Dendritic cell treated with granulocyte-macrophage colony-stimulating factor and Interleukin-4, amounts not matched to agents 40 ng/mL and 50 ng/mL, for 4 days (primary cell): Measurements from ENCODE around the gene SLC6A13.
"Not testable (repeated sequence)": the region's sequence is repeated elsewhere in the genome, so short reads cannot be mapped to it uniquely, and the experiment has no call there.

Experiments used
- H3K27ac Mint-ChIP-seq: one replicate; pipeline ENCODE4 v1.8.0; 2022; ENCODE audit warnings: mild to moderate bottlenecking, mixed read lengths
- H3K27me3 Mint-ChIP-seq: one replicate; pipeline ENCODE4 v1.8.0; 2022; ENCODE audit warnings: mild to moderate bottlenecking, mixed read lengths
- H3K36me3 Mint-ChIP-seq: one replicate; pipeline ENCODE4 v1.8.0; 2022; ENCODE audit warnings: low read depth, mixed read lengths
- H3K4me1 Mint-ChIP-seq: one replicate; pipeline ENCODE4 v1.8.0; 2022; ENCODE audit warnings: low read depth, mixed read lengths
- H3K4me3 Mint-ChIP-seq: one replicate; pipeline ENCODE4 v1.8.0; 2022; ENCODE audit warnings: mild to moderate bottlenecking, moderate library complexity, mixed read lengths
- H3K9me3 Mint-ChIP-seq: one replicate; pipeline ENCODE4 v1.8.0; 2022; ENCODE audit warnings: mixed read lengths
- intact Hi-C: fragments of 100-400 bp; cut with micrococcal nuclease; formaldehyde crosslinking; loops from one replicate; pipeline ENCODE4 v1.15.0; 2022

SLC6A13 gene

GRCh38 chr12:201361-201760 is 61.3 kb downstream of the SLC6A13 start:
- no peak overlapping the region for H3K27ac Mint-ChIP-seq
- peaks cover 16% of the 10 kb centered on the region for H3K36me3 Mint-ChIP-seq
- peaks cover 53% of the 10 kb centered on the region for H3K27me3 Mint-ChIP-seq
- H3K4me3 Mint-ChIP-seq = no peak overlapping the region
- H3K4me1 Mint-ChIP-seq = peaks cover 6% of the 10 kb centered on the region
- intact Hi-C loops = no loop called here
- H3K9me3 Mint-ChIP-seq = no peaks in the 10 kb centered on the region

GRCh38 chr12:198705-199104 is 63.9 kb downstream of the SLC6A13 start:
- H3K9me3 Mint-ChIP-seq = no peaks in the 10 kb centered on the region
- intact Hi-C loops = no loop called here

DNA sequence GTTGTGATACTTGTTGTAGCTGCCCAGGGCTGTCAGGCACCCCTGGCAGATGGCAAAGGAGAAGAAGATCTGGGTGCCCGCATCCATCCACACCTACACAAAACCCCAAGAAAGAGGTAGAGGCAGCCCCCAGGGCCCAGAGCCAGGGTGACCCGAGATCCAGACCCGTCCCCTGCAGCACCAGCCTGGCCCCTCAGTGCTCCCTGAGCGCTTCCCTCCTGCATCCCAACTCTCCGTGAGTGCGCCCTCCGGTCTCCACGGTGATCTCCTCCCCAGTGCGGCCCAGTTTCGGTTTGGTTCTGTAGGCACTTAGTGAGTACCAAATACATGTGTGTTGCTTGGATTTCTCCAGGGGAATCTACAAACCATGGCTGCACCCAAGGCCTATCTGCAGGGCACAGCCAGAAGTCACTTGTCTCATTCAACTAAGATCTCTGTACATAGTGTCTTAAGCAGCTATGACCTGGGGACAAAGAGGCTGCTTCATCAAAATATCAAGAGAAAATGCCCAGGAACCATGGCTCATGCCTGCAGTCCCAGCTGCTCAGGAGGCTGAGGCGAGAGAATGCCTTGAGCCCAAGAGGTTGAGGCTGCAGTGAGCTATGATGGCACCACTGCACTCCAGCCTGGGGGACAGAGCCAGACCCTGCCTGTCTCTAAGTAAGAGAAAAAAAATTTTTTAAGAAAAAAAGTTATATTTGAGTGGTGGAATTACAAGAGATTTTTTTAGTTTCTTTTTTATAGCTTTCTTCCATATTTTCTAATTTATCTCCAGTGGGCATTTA is 64.5 kb downstream of the SLC6A13 start:
- Mint-ChIP-seq H3K36me3 (peaks cover 16% of the 10 kb centered on the region), H3K27me3 (peaks cover 37% of the 10 kb centered on the region), H3K27ac (no peak overlapping the region), H3K9me3 (no peaks in the 10 kb centered on the region), H3K4me3 (no peak overlapping the region), H3K4me1 (peaks cover 6% of the 10 kb centered on the region)
- intact Hi-C loops = no loop called here

More at GRCh38 chr12:198705-199104, 63.9 kb downstream of the SLC6A13 start:
- Mint-ChIP-seq H3K27ac (no peak overlapping the region), H3K4me1 (peaks cover 6% of the 10 kb centered on the region), H3K36me3 (peaks cover 16% of the 10 kb centered on the region), H3K4me3 (no peak overlapping the region), H3K27me3 (peaks cover 40% of the 10 kb centered on the region)

DNA sequence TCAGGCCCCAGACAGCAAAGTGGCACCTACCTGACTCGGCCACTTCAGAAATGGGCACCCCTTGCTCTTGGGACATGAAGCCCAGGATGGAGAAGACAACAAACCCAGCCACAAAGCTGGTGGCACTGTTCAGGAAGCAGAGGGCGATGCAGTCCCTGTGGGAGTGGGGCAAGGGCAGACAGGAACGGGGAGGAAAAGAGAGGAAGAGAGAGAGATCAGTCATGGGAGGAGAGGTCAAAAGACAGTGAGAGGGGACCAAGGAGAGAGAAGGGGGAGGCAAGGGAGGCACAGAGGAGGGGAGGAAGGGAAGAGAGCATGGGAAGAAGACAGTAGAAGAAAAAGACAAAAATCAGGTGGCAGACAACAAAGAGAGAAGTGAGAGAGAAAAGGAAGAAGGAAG is 65.3 kb downstream of the SLC6A13 start:
- no peaks in the 10 kb centered on the region for H3K9me3 Mint-ChIP-seq

DNA sequence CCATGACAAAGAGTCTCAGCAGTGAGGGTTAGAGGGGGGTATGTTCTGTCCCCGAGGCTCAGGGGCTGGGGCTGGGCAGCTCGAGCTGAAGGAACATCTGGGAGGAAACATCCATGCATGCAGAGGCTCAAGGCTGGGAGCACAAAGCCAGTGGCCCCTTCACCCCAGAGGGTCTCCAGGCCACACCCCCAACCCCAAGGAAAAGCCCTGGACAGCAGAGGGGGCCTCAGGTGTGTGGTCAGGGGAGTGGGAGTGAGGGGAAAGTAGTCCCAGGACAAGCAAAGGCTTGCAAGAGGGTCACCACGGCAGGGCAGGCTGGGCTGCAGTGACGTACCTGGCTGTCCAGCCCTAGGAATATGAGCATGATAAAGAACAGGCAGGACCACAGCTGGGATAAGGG is 66.2 kb downstream of the SLC6A13 start:
- no peak overlapping the region for H3K4me3 Mint-ChIP-seq
- H3K4me1 Mint-ChIP-seq = peaks cover 6% of the 10 kb centered on the region
- H3K36me3 Mint-ChIP-seq = peaks cover 5% of the 10 kb centered on the region
- no peaks in the 10 kb centered on the region for H3K9me3 Mint-ChIP-seq
- no peak overlapping the region for H3K27ac Mint-ChIP-seq
- peaks cover 24% of the 10 kb centered on the region for H3K27me3 Mint-ChIP-seq
- intact Hi-C loops = no loop called here

More for the DNA sequence above, 65.3 kb downstream of the SLC6A13 start:
- Mint-ChIP-seq H3K4me1 (peaks cover 6% of the 10 kb centered on the region), H3K36me3 (peaks cover 9% of the 10 kb centered on the region), H3K4me3 (no peak overlapping the region), H3K27me3 (peaks cover 32% of the 10 kb centered on the region), H3K27ac (no peak overlapping the region)
- intact Hi-C loops = no loop called here

GRCh38 chr12:195951-196350 is 66.7 kb downstream of the SLC6A13 start:
- no peaks in the 10 kb centered on the region for H3K9me3 Mint-ChIP-seq
- H3K4me3 Mint-ChIP-seq = no peak overlapping the region
- H3K27ac Mint-ChIP-seq = no peak overlapping the region
- H3K27me3 Mint-ChIP-seq = peaks cover 22% of the 10 kb centered on the region
- intact Hi-C loops = no loop called here
- H3K4me1 Mint-ChIP-seq = peaks cover 6% of the 10 kb centered on the region
- peaks cover 2% of the 10 kb centered on the region for H3K36me3 Mint-ChIP-seq

DNA sequence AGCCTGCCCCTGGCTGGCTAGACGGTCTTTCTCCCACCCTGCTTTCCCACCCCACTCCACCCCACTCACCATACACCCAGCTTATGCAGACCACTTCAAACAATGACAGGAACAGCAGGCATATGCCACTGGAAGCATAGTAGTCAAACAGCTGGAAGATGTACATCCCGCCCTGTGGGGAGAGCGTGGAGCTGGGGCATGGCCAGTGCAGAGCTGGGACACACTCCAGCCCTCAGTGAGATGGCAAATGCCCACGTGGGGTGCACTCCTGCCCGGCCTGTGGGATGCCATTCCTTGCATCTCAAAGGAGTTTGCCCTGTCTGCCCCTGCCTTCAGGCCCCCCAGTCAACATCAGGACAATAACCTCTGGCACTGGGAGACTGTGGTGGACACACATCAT is 67.5 kb downstream of the SLC6A13 start:
- Mint-ChIP-seq H3K9me3 (no peaks in the 10 kb centered on the region), H3K4me3 (no peak overlapping the region), H3K27me3 (peaks cover 19% of the 10 kb centered on the region), H3K36me3 (no peaks in the 10 kb centered on the region), H3K4me1 (peaks cover 6% of the 10 kb centered on the region), H3K27ac (no peak overlapping the region)
- intact Hi-C loops = no loop called here

DNA sequence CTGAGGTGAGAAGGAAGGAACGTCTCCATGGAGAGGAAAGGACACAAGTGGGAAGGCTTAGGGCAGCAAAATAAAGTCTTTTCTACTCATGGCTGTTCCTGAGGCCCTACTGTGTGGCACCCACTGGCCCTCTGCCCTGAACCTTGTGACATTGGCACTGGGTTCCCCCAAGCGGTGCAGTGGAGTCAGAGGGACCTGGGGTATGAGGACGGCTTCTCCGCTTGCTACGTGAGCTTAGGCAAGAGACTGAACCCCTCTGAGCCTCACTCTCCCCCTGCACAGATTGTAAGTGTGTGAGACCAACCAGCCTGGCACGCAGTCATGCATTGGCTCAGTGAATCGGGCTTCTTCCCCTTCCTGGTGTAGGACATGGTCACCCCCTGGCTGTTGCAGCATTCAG is 68.4 kb downstream of the SLC6A13 start:
- intact Hi-C loops = no loop called here
- Mint-ChIP-seq H3K9me3 (no peaks in the 10 kb centered on the region), H3K4me1 (peaks cover 8% of the 10 kb centered on the region)

DNA sequence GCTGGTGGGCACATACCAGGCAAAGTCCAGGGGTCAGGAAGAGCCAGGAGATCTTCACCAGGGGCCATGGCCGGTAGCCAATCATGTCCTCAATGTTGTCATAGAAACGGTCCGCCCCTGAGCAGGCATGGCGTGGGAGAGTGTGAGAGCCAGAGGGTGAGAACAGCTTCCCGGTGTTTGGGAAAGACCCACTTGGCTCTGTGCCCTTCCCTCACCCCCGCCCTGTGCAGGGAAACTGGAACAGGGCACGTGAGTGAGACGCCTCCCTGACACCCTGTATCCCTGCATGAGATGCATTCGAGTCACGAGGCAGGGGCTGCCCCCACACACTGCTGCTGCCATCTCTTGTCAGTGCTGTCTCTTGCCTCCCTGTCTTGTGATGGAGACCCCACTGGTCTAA is 69.4 kb downstream of the SLC6A13 start:
- intact Hi-C loops = no loop called here
- H3K36me3 Mint-ChIP-seq = no peaks in the 10 kb centered on the region
- peaks cover 16% of the 10 kb centered on the region for H3K4me1 Mint-ChIP-seq
- no peaks in the 10 kb centered on the region for H3K9me3 Mint-ChIP-seq
- H3K27ac Mint-ChIP-seq = no peak overlapping the region
- H3K27me3 Mint-ChIP-seq = peaks cover 32% of the 10 kb centered on the region
- H3K4me3 Mint-ChIP-seq = no peak overlapping the region

More for the DNA sequence above, 68.4 kb downstream of the SLC6A13 start:
- H3K4me3 Mint-ChIP-seq = no peak overlapping the region
- H3K36me3 Mint-ChIP-seq = no peaks in the 10 kb centered on the region
- H3K27me3 Mint-ChIP-seq = peaks cover 27% of the 10 kb centered on the region
- H3K27ac Mint-ChIP-seq = no peak overlapping the region

DNA sequence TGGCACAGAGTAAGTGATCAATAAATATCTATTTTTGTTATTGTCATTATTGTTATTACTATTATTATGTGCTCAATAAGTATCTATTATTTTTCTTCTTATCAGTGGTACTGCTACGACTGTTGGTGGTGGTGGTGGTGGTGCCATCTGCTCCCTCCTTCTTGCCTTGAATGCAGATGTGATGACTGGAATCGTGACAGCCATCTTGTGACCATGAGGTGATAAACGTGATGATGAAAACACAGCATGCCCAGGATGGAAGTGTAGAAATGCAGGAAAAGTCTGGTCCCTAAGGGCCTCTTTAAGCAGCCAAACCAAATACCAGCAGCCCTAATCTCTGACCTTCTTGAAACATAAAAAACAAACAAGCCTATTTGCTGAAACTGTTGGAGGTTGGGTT is 71.1 kb downstream of the SLC6A13 start:
- H3K4me3 Mint-ChIP-seq = no peak overlapping the region
- H3K9me3 Mint-ChIP-seq = no peaks in the 10 kb centered on the region
- no peaks in the 10 kb centered on the region for H3K36me3 Mint-ChIP-seq
- peaks cover 39% of the 10 kb centered on the region for H3K27me3 Mint-ChIP-seq
- peaks cover 10% of the 10 kb centered on the region for H3K4me1 Mint-ChIP-seq
- intact Hi-C loops = no loop called here
- H3K27ac Mint-ChIP-seq = no peak overlapping the region

- no peak overlapping the region for H3K4me3 Mint-ChIP-seq
- H3K4me1 Mint-ChIP-seq = peaks cover 10% of the 10 kb centered on the region
- no peak overlapping the region for H3K27ac Mint-ChIP-seq
- peaks cover 42% of the 10 kb centered on the region for H3K27me3 Mint-ChIP-seq
- intact Hi-C loops = no loop called here
- no peaks in the 10 kb centered on the region for H3K9me3 Mint-ChIP-seq
- no peaks in the 10 kb centered on the region for H3K36me3 Mint-ChIP-seq
Observed at GRCh38 chr12:190881-191280, 71.8 kb downstream of the SLC6A13 start.

DNA sequence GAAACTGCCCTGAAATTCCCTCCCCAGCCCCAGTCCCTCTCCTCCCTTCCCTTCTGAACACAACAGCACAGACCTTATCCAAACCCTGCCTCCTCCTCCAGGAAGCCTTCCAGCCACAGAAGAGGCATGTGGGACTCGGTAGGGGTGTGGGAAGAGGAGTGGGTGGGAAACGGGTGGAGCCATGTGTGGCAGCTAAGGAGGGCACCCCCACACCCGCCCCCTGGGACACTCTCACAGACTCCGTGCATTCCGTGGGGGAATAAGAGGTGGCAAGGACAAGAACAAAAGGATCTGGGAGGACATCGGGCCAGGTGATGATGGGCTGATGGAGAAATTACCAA is 73.0 kb downstream of the SLC6A13 start:
- Mint-ChIP-seq H3K36me3 (no peaks in the 10 kb centered on the region), H3K4me1 (peaks cover 17% of the 10 kb centered on the region), H3K4me3 (no peak overlapping the region), H3K9me3 (no peaks in the 10 kb centered on the region), H3K27me3 (peaks cover 50% of the 10 kb centered on the region), H3K27ac (no peak overlapping the region)
- intact Hi-C loops = no loop called here

GRCh38 chr12:188910-189621 is 73.6 kb downstream of the SLC6A13 start:
- H3K27ac Mint-ChIP-seq = no peak overlapping the region
- H3K9me3 Mint-ChIP-seq = no peaks in the 10 kb centered on the region
- peak overlapping the region; percentile 76 for H3K4me3 Mint-ChIP-seq
- peaks cover 17% of the 10 kb centered on the region for H3K4me1 Mint-ChIP-seq
- peaks cover 50% of the 10 kb centered on the region for H3K27me3 Mint-ChIP-seq
- no peaks in the 10 kb centered on the region for H3K36me3 Mint-ChIP-seq
- intact Hi-C loops = no loop called here

- H3K36me3 Mint-ChIP-seq, intact Hi-C loops, H3K27ac Mint-ChIP-seq, H3K9me3 Mint-ChIP-seq: not testable (repeated sequence)
- Mint-ChIP-seq H3K4me1 (peaks cover 17% of the 10 kb centered on the region), H3K27me3 (peaks cover 52% of the 10 kb centered on the region), H3K4me3 (peak overlapping the region; percentile 76)
Observed at GRCh38 chr12:187986-188909, 74.4 kb downstream of the SLC6A13 start.
